ENCODE measurements around the gene FADS3.

The FADS3 gene, protein sequence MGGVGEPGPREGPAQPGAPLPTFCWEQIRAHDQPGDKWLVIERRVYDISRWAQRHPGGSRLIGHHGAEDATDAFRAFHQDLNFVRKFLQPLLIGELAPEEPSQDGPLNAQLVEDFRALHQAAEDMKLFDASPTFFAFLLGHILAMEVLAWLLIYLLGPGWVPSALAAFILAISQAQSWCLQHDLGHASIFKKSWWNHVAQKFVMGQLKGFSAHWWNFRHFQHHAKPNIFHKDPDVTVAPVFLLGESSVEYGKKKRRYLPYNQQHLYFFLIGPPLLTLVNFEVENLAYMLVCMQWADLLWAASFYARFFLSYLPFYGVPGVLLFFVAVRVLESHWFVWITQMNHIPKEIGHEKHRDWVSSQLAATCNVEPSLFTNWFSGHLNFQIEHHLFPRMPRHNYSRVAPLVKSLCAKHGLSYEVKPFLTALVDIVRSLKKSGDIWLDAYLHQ

DNA sequence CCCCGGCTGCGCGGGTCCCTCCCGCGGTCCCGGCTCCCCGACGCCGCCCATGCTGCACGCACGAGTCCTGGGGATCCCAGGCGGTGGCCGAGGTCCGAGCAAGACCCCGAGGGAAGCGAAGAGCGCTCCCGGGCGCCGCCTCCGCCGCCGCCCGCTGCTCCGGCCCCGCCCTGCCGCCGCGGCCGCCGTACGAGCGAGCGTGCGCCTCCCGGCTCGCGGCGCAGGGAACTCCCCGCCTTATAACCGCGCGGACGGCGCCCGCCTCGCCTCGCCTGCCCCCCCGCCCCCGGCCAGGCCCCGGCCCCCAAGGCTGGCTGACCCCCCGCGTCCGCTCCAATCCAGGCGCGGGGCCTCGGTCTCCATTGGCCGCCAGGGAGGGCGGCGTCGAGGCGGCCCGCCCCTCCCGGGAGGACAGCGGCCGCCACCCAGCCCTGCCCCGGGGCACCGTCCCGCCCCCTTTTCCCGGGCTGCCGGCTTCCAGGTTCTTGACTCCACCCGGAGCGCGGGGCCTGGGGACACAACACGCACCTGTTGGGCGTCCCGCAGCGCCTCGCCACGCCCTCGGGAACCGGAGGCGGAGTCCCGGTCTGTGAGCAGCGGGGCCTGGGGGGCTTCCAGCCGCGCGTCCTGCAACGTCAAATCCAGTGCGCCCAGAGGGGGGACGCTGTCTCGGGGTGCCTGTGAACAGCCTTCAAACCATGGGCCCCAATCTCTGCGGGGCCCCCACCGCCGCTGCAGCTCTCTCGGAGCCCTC is at the start of gene FADS3:
Gene FADS3, minus strand, starts transcription at position 215 of the 754 bp plus-strand sequence. Its CDS starts 164 bp downstream, at position 51.
- TF ChIP-seq CTCF (IDR thresholded peaks at IDR 0.05; ENCODE audit: low read depth, low read length, missing control alignments) = no peak
- DNase-seq (ENCODE audit: extremely low read depth, low read depth) = no peak
- peak within 1 kb of the TSS; percentile 72 for H3K4me3 ChIP-seq (replicated peaks; ENCODE audit: low read depth, low read length)

DNA sequence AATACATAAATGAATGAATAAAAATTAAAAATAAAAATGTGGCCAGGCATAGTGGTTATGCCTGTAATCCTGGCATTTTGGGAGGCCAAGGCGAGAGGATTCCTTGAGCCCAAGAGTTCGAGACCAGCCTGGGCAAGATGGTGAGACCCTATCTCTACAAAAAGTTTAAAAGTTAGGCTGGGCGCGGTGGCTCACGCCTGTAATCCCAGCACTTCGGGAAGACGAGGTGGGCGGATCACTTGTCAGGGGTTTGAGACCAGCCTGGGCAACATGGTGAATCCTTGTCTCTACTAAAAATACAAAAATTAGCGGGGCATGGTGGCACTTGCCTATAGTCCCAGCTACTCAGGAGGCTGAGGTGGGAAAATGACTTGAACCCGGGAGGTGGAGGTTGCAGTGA is 49.1 kb upstream of the FADS3 start:
- TF ChIP-seq CTCF (IDR thresholded peaks at IDR 0.05; ENCODE audit: low read depth, low read length, missing control alignments) = no peak
- no peak overlapping the region for H3K4me3 ChIP-seq (replicated peaks; ENCODE audit: low read depth, low read length)
- no peak for DNase-seq (ENCODE audit: extremely low read depth, low read depth)

DNA sequence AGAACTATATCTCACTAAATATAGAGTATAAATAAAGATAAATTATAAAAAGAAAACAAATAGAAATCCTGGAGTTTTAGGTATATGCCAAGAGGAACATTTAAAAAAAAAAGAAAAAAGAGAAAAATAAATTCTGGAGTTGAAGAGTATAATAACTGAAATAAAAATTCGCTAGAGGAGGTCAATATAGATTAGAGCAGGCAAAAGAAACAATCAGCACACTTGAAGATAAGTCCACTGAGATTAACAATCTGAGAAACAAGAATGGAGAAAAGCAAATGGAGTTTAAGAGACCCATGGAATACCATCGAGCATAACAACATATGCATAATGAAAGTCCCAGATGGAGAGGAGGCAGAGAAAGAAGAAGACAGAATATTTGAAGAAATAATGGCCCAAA is 44.5 kb upstream of the FADS3 start:
- TF ChIP-seq CTCF (IDR thresholded peaks at IDR 0.05; ENCODE audit: low read depth, low read length, missing control alignments) = no peak
- H3K4me3 ChIP-seq (replicated peaks; ENCODE audit: low read depth, low read length) = no peak overlapping the region
- DNase-seq (ENCODE audit: extremely low read depth, low read depth) = no peak

DNA sequence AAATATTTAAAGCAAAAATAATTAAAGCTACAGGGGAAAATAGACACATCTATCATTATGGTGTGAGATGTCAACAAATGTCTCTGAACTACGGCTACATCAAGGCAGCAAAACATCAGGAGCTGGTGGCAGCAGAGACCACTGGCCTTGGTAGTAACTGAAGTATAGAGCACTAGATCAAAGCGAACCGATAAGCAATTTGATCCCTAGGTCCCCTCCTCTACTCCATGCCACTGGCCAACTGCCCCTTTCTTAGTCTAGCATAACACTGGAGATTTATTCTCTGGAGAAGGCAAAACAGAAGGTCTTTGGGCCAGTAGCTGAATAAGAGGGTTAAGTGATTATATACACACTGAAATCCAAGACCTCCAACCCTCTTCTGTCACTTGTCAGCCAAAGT is 39.6 kb upstream of the FADS3 start:
- H3K4me3 ChIP-seq (replicated peaks; ENCODE audit: low read depth, low read length) = no peak overlapping the region
- no peak for TF ChIP-seq CTCF (IDR thresholded peaks at IDR 0.05; ENCODE audit: low read depth, low read length, missing control alignments)
- DNase-seq (ENCODE audit: extremely low read depth, low read depth) = no peak

GRCh38 chr11:61928606-61929005 is 37.3 kb upstream of the FADS3 start:
- no peak overlapping the region for H3K4me3 ChIP-seq (replicated peaks; ENCODE audit: low read depth, low read length)
- DNase-seq (ENCODE audit: extremely low read depth, low read depth) = no peak
- TF ChIP-seq CTCF (IDR thresholded peaks at IDR 0.05; ENCODE audit: low read depth, low read length, missing control alignments) = no peak

DNA sequence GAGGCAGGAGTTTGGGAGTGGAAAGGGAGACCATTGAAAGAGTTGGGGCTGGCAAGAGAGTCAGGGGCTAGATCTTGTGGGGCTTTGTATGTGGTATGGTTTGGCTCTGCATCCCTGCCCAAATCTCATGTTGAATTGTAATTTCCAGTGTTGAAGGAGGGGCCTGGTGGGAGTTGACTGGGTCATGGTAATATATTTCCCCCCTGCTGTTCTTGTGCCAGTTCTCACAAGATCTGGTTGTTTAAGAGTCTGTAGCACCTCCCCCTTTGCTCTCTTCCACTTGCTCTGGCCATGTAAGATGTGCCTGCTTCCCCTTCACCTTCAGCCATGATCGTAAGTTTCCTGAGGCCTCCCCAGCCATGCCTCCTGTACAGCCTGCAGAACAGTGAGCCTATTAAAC is 36.2 kb upstream of the FADS3 start:
- no peak for DNase-seq (ENCODE audit: extremely low read depth, low read depth)
- TF ChIP-seq CTCF (IDR thresholded peaks at IDR 0.05; ENCODE audit: low read depth, low read length, missing control alignments) = no peak

More for the DNA sequence above, 36.2 kb upstream of the FADS3 start:
- no peak overlapping the region for H3K4me3 ChIP-seq (replicated peaks; ENCODE audit: low read depth, low read length)

Measured in HFF-Myc (cell line).